Glutamatergic neuron (in vitro differentiated cells): Measurements from ENCODE around the gene KRT72. TPM values are rescaled to one million over a fixed set of nuclear protein-coding genes. Genes with fewer than 3 reads are reported as not detected.

Source experiments
- DNase-seq: peaks from one replicate; pipeline ENCODE4 v3.0.0; 2022
- H3K27ac Mint-ChIP-seq: one replicate; pipeline ENCODE4 v1.8.0; 2020; ENCODE audit warnings: mild to moderate bottlenecking, mixed read lengths, inconsistent platforms; ENCODE audit not compliant: unreplicated experiment
- H3K27me3 Mint-ChIP-seq: one replicate; pipeline ENCODE4 v1.8.0; 2020; ENCODE audit warnings: mild to moderate bottlenecking, moderate library complexity, mixed read lengths, inconsistent platforms; ENCODE audit not compliant: unreplicated experiment
- H3K36me3 Mint-ChIP-seq: one replicate; pipeline ENCODE4 v1.8.0; 2020; ENCODE audit warnings: mild to moderate bottlenecking, mixed read lengths, inconsistent platforms; ENCODE audit not compliant: unreplicated experiment
- H3K4me1 Mint-ChIP-seq: one replicate; pipeline ENCODE4 v1.8.0; 2020; ENCODE audit warnings: mild to moderate bottlenecking, low read depth, mixed read lengths, inconsistent platforms; ENCODE audit not compliant: unreplicated experiment
- H3K4me3 Mint-ChIP-seq: one replicate; pipeline ENCODE4 v1.8.0; 2020; ENCODE audit warnings: mild to moderate bottlenecking, mixed read lengths, inconsistent platforms; ENCODE audit not compliant: unreplicated experiment
- H3K9me3 Mint-ChIP-seq: one replicate; pipeline ENCODE4 v1.8.0; 2020; ENCODE audit warnings: mild to moderate bottlenecking, moderate library complexity, mixed read lengths, inconsistent platforms; ENCODE audit not compliant: unreplicated experiment
- CTCF ChIP-seq: fragments of 200-600 bp; sonication (generic); IDR thresholded peaks from one replicate; pipeline ENCODE4 v1.5.0; 2021; ENCODE audit not compliant: partially characterized antibody, unreplicated experiment
- total RNA-seq: library from RNA; stranded (reverse); fragmentation: NEBNext Ultra II Directional; extraction: Animal tissue kit (Norgen Biotek cat#: 25700); gene quantifications from one replicate; pipeline ENCODE4 v1.2.1, GENCODE V29; 2021; ENCODE audit not compliant: unreplicated experiment

The KRT72 gene
- total RNA-seq, 1 donor from 2014 or later: not detected

- Mint-ChIP-seq H3K27me3 (peaks cover 8% of the 10 kb centered on the region), H3K4me3 (no peak overlapping the region), H3K36me3 (no peaks in the 10 kb centered on the region), H3K27ac (no peak overlapping the region), H3K9me3 (no peaks in the 10 kb centered on the region), H3K4me1 (no peaks in the 10 kb centered on the region)
- TF ChIP-seq CTCF: no peak
- no peak for DNase-seq
These were observed 23.9 kb downstream of the KRT72 start for GRCh38 chr12:52577316-52577715.

GRCh38 chr12:52575948-52576347 lies 25.3 kb downstream of the KRT72 start:
- no peaks in the 10 kb centered on the region for H3K36me3 Mint-ChIP-seq
- TF ChIP-seq CTCF: no peak

GRCh38 chr12:52575256-52575655 lies 26.0 kb downstream of the KRT72 start:
- Mint-ChIP-seq H3K27ac (no peak overlapping the region), H3K27me3 (peaks cover 7% of the 10 kb centered on the region), H3K4me1 (no peaks in the 10 kb centered on the region), H3K4me3 (no peak overlapping the region), H3K36me3 (no peaks in the 10 kb centered on the region), H3K9me3 (no peaks in the 10 kb centered on the region)
- no peak for TF ChIP-seq CTCF
- no peak for DNase-seq

More at GRCh38 chr12:52575948-52576347, 25.3 kb downstream of the KRT72 start:
- H3K4me3 Mint-ChIP-seq: no peak overlapping the region
- H3K27me3 Mint-ChIP-seq: peaks cover 7% of the 10 kb centered on the region
- H3K27ac Mint-ChIP-seq: no peak overlapping the region
- no peaks in the 10 kb centered on the region for H3K4me1 Mint-ChIP-seq
- no peaks in the 10 kb centered on the region for H3K9me3 Mint-ChIP-seq
- DNase-seq: no peak

- H3K27ac Mint-ChIP-seq: no peak within 1 kb of the TSS
- no peaks in the 10 kb centered on the region for H3K9me3 Mint-ChIP-seq
- TF ChIP-seq CTCF: no peak
- no peaks in the 10 kb centered on the region for H3K4me1 Mint-ChIP-seq
- H3K27me3 Mint-ChIP-seq: peaks cover 7% of the 10 kb centered on the region
- H3K4me3 Mint-ChIP-seq: no peak within 1 kb of the TSS
- H3K36me3 Mint-ChIP-seq: no peaks in the 10 kb centered on the region
- DNase-seq: no peak
These were observed 27.5 kb downstream of the KRT72 start, which contains the start of gene KRT74 for GRCh38 chr12:52573743-52574142. Gene KRT74 (minus strand): TSS chr12:52573843. CDS start chr12:52573777, 66 bp downstream.

GRCh38 chr12:52573306-52573705 lies 28.0 kb downstream of the KRT72 start:
- H3K27ac Mint-ChIP-seq: no peak overlapping the region
- H3K36me3 Mint-ChIP-seq: no peaks in the 10 kb centered on the region
- H3K4me1 Mint-ChIP-seq: no peaks in the 10 kb centered on the region
- H3K9me3 Mint-ChIP-seq: no peaks in the 10 kb centered on the region
- no peak for DNase-seq
- H3K4me3 Mint-ChIP-seq: no peak overlapping the region
- no peak for TF ChIP-seq CTCF
- peaks cover 7% of the 10 kb centered on the region for H3K27me3 Mint-ChIP-seq
